Measurements from ENCODE around the gene MYCN.

DNA sequence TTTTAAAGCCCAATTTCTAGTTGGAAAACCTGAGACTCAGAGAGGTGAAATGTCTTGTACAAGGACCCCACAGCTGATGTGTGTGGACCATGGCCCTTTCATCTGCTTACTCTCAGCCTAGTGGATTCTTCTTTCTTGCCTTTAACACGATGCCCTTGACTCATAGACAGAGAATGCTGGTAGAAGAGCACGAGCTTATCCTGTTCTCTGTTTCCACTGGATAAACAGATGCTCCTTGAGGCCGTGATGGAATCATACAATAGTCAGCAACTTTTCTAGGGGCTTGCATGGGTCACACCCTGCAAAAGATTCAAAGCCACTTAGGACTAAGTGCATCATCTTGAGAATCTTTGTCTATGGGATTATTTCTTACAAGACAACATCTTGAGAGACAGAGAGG, 50.9 kb downstream of the MYCN start:
- TF ChIP-seq POLR2A (IDR thresholded peaks at IDR 0.05; ENCODE audit: low read depth, low read length), result no peak
- TF ChIP-seq, protein P1, sequence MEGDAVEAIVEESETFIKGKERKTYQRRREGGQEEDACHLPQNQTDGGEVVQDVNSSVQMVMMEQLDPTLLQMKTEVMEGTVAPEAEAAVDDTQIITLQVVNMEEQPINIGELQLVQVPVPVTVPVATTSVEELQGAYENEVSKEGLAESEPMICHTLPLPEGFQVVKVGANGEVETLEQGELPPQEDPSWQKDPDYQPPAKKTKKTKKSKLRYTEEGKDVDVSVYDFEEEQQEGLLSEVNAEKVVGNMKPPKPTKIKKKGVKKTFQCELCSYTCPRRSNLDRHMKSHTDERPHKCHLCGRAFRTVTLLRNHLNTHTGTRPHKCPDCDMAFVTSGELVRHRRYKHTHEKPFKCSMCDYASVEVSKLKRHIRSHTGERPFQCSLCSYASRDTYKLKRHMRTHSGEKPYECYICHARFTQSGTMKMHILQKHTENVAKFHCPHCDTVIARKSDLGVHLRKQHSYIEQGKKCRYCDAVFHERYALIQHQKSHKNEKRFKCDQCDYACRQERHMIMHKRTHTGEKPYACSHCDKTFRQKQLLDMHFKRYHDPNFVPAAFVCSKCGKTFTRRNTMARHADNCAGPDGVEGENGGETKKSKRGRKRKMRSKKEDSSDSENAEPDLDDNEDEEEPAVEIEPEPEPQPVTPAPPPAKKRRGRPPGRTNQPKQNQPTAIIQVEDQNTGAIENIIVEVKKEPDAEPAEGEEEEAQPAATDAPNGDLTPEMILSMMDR (IDR thresholded peaks at IDR 0.05; ENCODE audit: extremely low read depth in 1 of 2, insufficient read depth in 1 of 2, low read depth in 1 of 2, low read length in 2 of 2), result no peak
- TF ChIP-seq JUN (IDR thresholded peaks at IDR 0.05; ENCODE audit: borderline replicate concordance, insufficient read depth, insufficient read length, low read depth), result no peak
- TF ChIP-seq, protein P2, sequence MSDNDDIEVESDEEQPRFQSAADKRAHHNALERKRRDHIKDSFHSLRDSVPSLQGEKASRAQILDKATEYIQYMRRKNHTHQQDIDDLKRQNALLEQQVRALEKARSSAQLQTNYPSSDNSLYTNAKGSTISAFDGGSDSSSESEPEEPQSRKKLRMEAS (IDR thresholded peaks at IDR 0.05; ENCODE audit: insufficient read depth, insufficient read length), result no peak
- TF ChIP-seq POLR2AphosphoS5 (IDR thresholded peaks at IDR 0.05; ENCODE audit: insufficient read depth, low read depth, low read length), result no peak
- TF ChIP-seq EZH2 (IDR thresholded peaks at IDR 0.05; ENCODE audit: borderline replicate concordance, low read depth, low read length, severe bottlenecking), result no peak
- TF ChIP-seq MYC (IDR thresholded peaks at IDR 0.05; ENCODE audit: low read depth, low read length), result no peak
- no peak for TF ChIP-seq FOS (IDR thresholded peaks at IDR 0.05; ENCODE audit: borderline replicate concordance, insufficient read depth, low read length)

Measured in endothelial cell of umbilical vein (primary cell).